ENCODE results near the gene GATA2.

GRCh38 chr3:128491691-128491940 is 1.4 kb downstream of the GATA2 start:
- no peak for TF ChIP-seq CTCF (conservative IDR thresholded peaks at IDR 0.05 in 1 of 2, IDR thresholded peaks at IDR 0.05 in 1 of 2; ENCODE audit: low read depth in 1 of 2, low read length in 2 of 2)
- no peak for TF ChIP-seq EZH2 (IDR thresholded peaks at IDR 0.05; ENCODE audit: low read length, missing control alignments)

Data from fibroblast of lung (primary cell).